Measurements from ENCODE around the gene RIC3.

GRCh38 chr11:8085011-8085645 lies 83.7 kb downstream of the RIC3 start:
- no peak for TF ChIP-seq POLR2AphosphoS5 (IDR thresholded peaks at IDR 0.05)
- no peak for TF ChIP-seq CTCF (IDR thresholded peaks at IDR 0.05)
- no peak for TF ChIP-seq POLR2A (IDR thresholded peaks at IDR 0.05)

All from prostate gland (tissue), 2 donors.